HepG2 (cell line): ENCODE measurements around the gene LGALS8. TPM values are rescaled to one million over a fixed set of nuclear protein-coding genes. Genes with fewer than 3 reads are reported as not detected.

Experiments used
- ARHGAP35 ChIP-seq: sonication (generic); formaldehyde crosslinking; IDR thresholded peaks from 2 replicates; pipeline ENCODE4 v1.9.0; 2022; ENCODE audit warnings: mild to moderate bottlenecking, inconsistent platforms, moderate library complexity, missing genetic modification reagents, borderline replicate concordance
- ARID5B ChIP-seq: IDR thresholded peaks from 2 replicates; pipeline ENCODE4 v1.4.0; 2020; ENCODE audit warnings: mild to moderate bottlenecking, missing genetic modification reagents
- ATF4 ChIP-seq, 2 experiments: fragments of 450-650 bp in 1 of 2; sonication (generic) in 1 of 2; formaldehyde crosslinking; IDR thresholded peaks; 2 replicates each; pipeline versions ENCODE4 v1.5.0 to v1.8.0; 2020 to 2022; ENCODE audit warnings: mild to moderate bottlenecking in 1 of 2, missing genetic modification reagents in 1 of 2
- CREM ChIP-seq, 2 experiments: sonication (generic) in 1 of 2; formaldehyde crosslinking in 1 of 2; IDR thresholded peaks; 2 replicates each; pipeline versions ENCODE4 v1.4.0 to v1.6.1; 2016 to 2020; ENCODE audit warnings: antibody characterized with exemption in 1 of 2, mild to moderate bottlenecking in 1 of 2, missing genetic modification reagents in 1 of 2
- FOXP4 ChIP-seq: sonication (generic); formaldehyde crosslinking; IDR thresholded peaks from 2 replicates; pipeline ENCODE4 v1.4.0; 2020; ENCODE audit warnings: missing genetic modification reagents
- NCOA2 ChIP-seq: sonication (generic); formaldehyde crosslinking; IDR thresholded peaks from 2 replicates; pipeline ENCODE4 v1.8.0; 2022; ENCODE audit warnings: inconsistent platforms
- NFAT5 ChIP-seq: sonication (generic); formaldehyde crosslinking; IDR thresholded peaks from 2 replicates; pipeline ENCODE4 v1.4.0; 2020; ENCODE audit warnings: missing genetic modification reagents
- NFATC3 ChIP-seq: sonication (generic); formaldehyde crosslinking; IDR thresholded peaks from 2 replicates; pipeline ENCODE4 v1.5.1; 2020; ENCODE audit warnings: mild to moderate bottlenecking, missing genetic modification reagents
- SCMH1 ChIP-seq: sonication (generic); formaldehyde crosslinking; IDR thresholded peaks from 2 replicates; pipeline ENCODE4 v1.9.0; 2021; ENCODE audit warnings: missing genetic modification reagents, mild to moderate bottlenecking, borderline replicate concordance
- THAP11 ChIP-seq: IDR thresholded peaks from 2 replicates; pipeline ENCODE4 v1.6.1; 2016; ENCODE audit warnings: missing biosample characterization, missing genetic modification reagents
- ZNF431 ChIP-seq: sonication (generic); formaldehyde crosslinking; IDR thresholded peaks from 2 replicates; pipeline ENCODE4 v1.9.0; 2022; ENCODE audit warnings: missing genetic modification reagents, low read depth, mild to moderate bottlenecking, borderline replicate concordance
- ZNF567 ChIP-seq: sonication (generic); formaldehyde crosslinking; IDR thresholded peaks from 2 replicates; pipeline ENCODE4 v1.8.1; 2023; ENCODE audit warnings: mild to moderate bottlenecking, missing genetic modification reagents, borderline replicate concordance
- ZNF720 ChIP-seq: sonication (generic); formaldehyde crosslinking; IDR thresholded peaks from 2 replicates; pipeline ENCODE4 v1.4.0; 2020; ENCODE audit warnings: missing genetic modification reagents
- ZNF761 ChIP-seq: sonication (generic); formaldehyde crosslinking; conservative IDR thresholded peaks from 2 replicates; pipeline ENCODE4 v1.4.0; 2020; ENCODE audit warnings: mild to moderate bottlenecking, missing genetic modification reagents
- polyA plus RNA-seq, 8 experiments: library from polyadenylated mRNA; depleted of rRNA in 3 of 8; stranded (reverse) in 7 of 8; unstranded in 1 of 8; fragments of >200 nt; fragmentation: Illumina TruSeq in 4 of 8; extraction: Trizol in 4 of 8; gene quantifications; 2 replicates each; pipeline versions ENCODE4 v1.2.1 to v1.2.3, GENCODE V29; 2011 to 2016; ENCODE audit warnings: low read depth in 4 of 8, missing spikeins in 1 of 8, mixed read lengths in 1 of 8; ENCODE audit not compliant: insufficient read depth in 1 of 8
- total RNA-seq, 5 experiments: library from RNA; depleted of rRNA; stranded (reverse); fragments of >200 nt; fragmentation: Illumina TruSeq; extraction: Trizol; gene quantifications; 2 replicates each; pipeline ENCODE4 v1.2.3, GENCODE V29; 2016; ENCODE audit warnings: low read depth in 1 of 5

The LGALS8 gene
- total and polyA plus RNA-seq, 2 of the 13 experiments (the other 11 are each of a cell fraction or from before 2014, with no cell fraction given), result 29.3 to 185 TPM

GRCh38 chr1:236515443-236515958 is 8.3 kb upstream of the LGALS8 start (continued):
- no peak for TF ChIP-seq ATF4 (CRISPR knock-in tag; IDR thresholded peaks at IDR 0.05)
- TF ChIP-seq ZNF761 (CRISPR knock-in tag), result no peak
- TF ChIP-seq NFATC3 (CRISPR knock-in tag), result no peak
- no peak for TF ChIP-seq ZNF567 (CRISPR knock-in tag)
- TF ChIP-seq FOXP4 (CRISPR knock-in tag), result peak; percentile 80
- TF ChIP-seq ZNF431 (CRISPR knock-in tag), result no peak
- peak; percentile 51; the same call in 1 of the 2 replicates for TF ChIP-seq CREM (IDR thresholded peaks at IDR 0.05)
- no peak for TF ChIP-seq CREM (CRISPR knock-in tag; IDR thresholded peaks at IDR 0.05)
- TF ChIP-seq ARID5B, result peak; percentile 61
- TF ChIP-seq NFAT5 (CRISPR knock-in tag), result no peak
- no peak for TF ChIP-seq ZNF720 (CRISPR knock-in tag)
- no peak for TF ChIP-seq THAP11
- no peak for TF ChIP-seq ARHGAP35 (CRISPR knock-in tag)
- TF ChIP-seq NCOA2 (CRISPR knock-in tag), result no peak
- TF ChIP-seq SCMH1 (CRISPR knock-in tag), result no peak
